Stromal cell of bone marrow (primary cell): Measurements from ENCODE around the gene VAT1L.

ENCODE experiments used
- DNase-seq: peaks from one replicate; pipeline ENCODE4 v3.0.0-alpha.2; 2012; ENCODE audit warnings: low read depth

Gene VAT1L

GRCh38 chr16:77788181-77789084, at the start of gene VAT1L:
Gene VAT1L (plus strand): TSS chr16:77788564. CDS start chr16:77788683, 119 bp downstream.
- DNase-seq = no peak

- DNase-seq = no peak
Measured at GRCh38 chr16:77738706-77739558, 49.4 kb upstream of the VAT1L start.

- DNase-seq = no peak
Measured at GRCh38 chr16:77739559-77739892, 48.8 kb upstream of the VAT1L start.

GRCh38 chr16:77744141-77744540, 44.2 kb upstream of the VAT1L start:
- DNase-seq = no peak

GRCh38 chr16:77745972-77746371, 42.4 kb upstream of the VAT1L start:
- DNase-seq = no peak

GRCh38 chr16:77748421-77749005, 39.9 kb upstream of the VAT1L start:
- DNase-seq = no peak

GRCh38 chr16:77749415-77749814, 38.9 kb upstream of the VAT1L start:
- no peak for DNase-seq

- DNase-seq = no peak
Measured at GRCh38 chr16:77758046-77758445, 30.3 kb upstream of the VAT1L start.

- no peak for DNase-seq
Measured at GRCh38 chr16:77758508-77758907, 29.9 kb upstream of the VAT1L start.

GRCh38 chr16:77759201-77759600, 29.2 kb upstream of the VAT1L start:
- no peak for DNase-seq

- DNase-seq = no peak
Measured at GRCh38 chr16:77759821-77760220, 28.5 kb upstream of the VAT1L start.

- DNase-seq = no peak
Measured at GRCh38 chr16:77760800-77761199, 27.6 kb upstream of the VAT1L start.

- no peak for DNase-seq
Measured at GRCh38 chr16:77761204-77761603, 27.2 kb upstream of the VAT1L start.

- DNase-seq = no peak
Measured at GRCh38 chr16:77762262-77762661, 26.1 kb upstream of the VAT1L start.

- no peak for DNase-seq
Measured at GRCh38 chr16:77763994-77764393, 24.4 kb upstream of the VAT1L start.

GRCh38 chr16:77767211-77767610, 21.2 kb upstream of the VAT1L start:
- no peak for DNase-seq

GRCh38 chr16:77767826-77768225, 20.5 kb upstream of the VAT1L start:
- DNase-seq = no peak

- no peak for DNase-seq
Measured at GRCh38 chr16:77775911-77776909, 12.2 kb upstream of the VAT1L start.

- DNase-seq = no peak
Measured at GRCh38 chr16:77777745-77778144, 10.6 kb upstream of the VAT1L start.

GRCh38 chr16:77780378-77780837, 8.0 kb upstream of the VAT1L start:
- no peak for DNase-seq

- DNase-seq = no peak
Measured at GRCh38 chr16:77781091-77781490, 7.3 kb upstream of the VAT1L start.
